ENCODE data around the gene ANKDD1A.

ANKDD1A gene

GRCh38 chr15:64926661-64927060 is 15.0 kb downstream of the ANKDD1A start:
- no peak for DNase-seq

GRCh38 chr15:64928626-64929220 is 17.0 kb downstream of the ANKDD1A start:
- DNase-seq = no peak

- no peak for DNase-seq
Observed at GRCh38 chr15:64930019-64930652, 18.4 kb downstream of the ANKDD1A start.

- no peak for DNase-seq
Observed at GRCh38 chr15:64930778-64931371, 19.2 kb downstream of the ANKDD1A start.

GRCh38 chr15:64931381-64931780 is 19.7 kb downstream of the ANKDD1A start:
- no peak for DNase-seq

GRCh38 chr15:64934023-64934422 is 22.3 kb downstream of the ANKDD1A start:
- DNase-seq = no peak

- DNase-seq = no peak
Observed at GRCh38 chr15:64938192-64938591, 26.5 kb downstream of the ANKDD1A start.

- DNase-seq = no peak
Observed at GRCh38 chr15:64942356-64942755, 30.7 kb downstream of the ANKDD1A start.

GRCh38 chr15:64943512-64944225 is 32.0 kb downstream of the ANKDD1A start:
- no peak for DNase-seq

GRCh38 chr15:64944961-64945360 is 33.3 kb downstream of the ANKDD1A start:
- DNase-seq = no peak

GRCh38 chr15:64947211-64947610 is 35.5 kb downstream of the ANKDD1A start:
- no peak for DNase-seq

GRCh38 chr15:64948916-64949315 is 37.2 kb downstream of the ANKDD1A start:
- no peak for DNase-seq

- DNase-seq = no peak
Observed at GRCh38 chr15:64949383-64950186, 37.9 kb downstream of the ANKDD1A start.

GRCh38 chr15:64950888-64951287 is 39.2 kb downstream of the ANKDD1A start:
- DNase-seq = no peak

GRCh38 chr15:64951777-64952418 is 40.2 kb downstream of the ANKDD1A start:
- DNase-seq = no peak

GRCh38 chr15:64954395-64954794 is 42.7 kb downstream of the ANKDD1A start:
- DNase-seq = no peak

GRCh38 chr15:64959128-64959527 is 47.4 kb downstream of the ANKDD1A start:
- no peak for DNase-seq

GRCh38 chr15:64960153-64960552 is 48.5 kb downstream of the ANKDD1A start:
- no peak for DNase-seq

- no peak for DNase-seq
Observed at GRCh38 chr15:64961013-64961412, 49.3 kb downstream of the ANKDD1A start.

- no peak for DNase-seq
Observed at GRCh38 chr15:64969401-64969800, 57.7 kb downstream of the ANKDD1A start.

- DNase-seq = no peak
Observed at GRCh38 chr15:64970698-64971097, 59.0 kb downstream of the ANKDD1A start.

- DNase-seq = no peak
Observed at GRCh38 chr15:64975390-64975789, 63.7 kb downstream of the ANKDD1A start.

All from DMS 273 treated with DMSO at 0.1 percent for 48 hours (cell line).